ENCODE results near the gene TPRG1.

GRCh38 chr3:189286916-189287315 is 115.1 kb downstream of the TPRG1 start:
- no peak for TF ChIP-seq CTCF (conservative IDR thresholded peaks at IDR 0.05 in 1 of 2, IDR thresholded peaks at IDR 0.05 in 1 of 2; ENCODE audit: low read depth in 1 of 2, low read length in 2 of 2)
- no peak for TF ChIP-seq EZH2 (IDR thresholded peaks at IDR 0.05; ENCODE audit: low read length, missing control alignments)

All from fibroblast of lung (primary cell).